Ovary (tissue), 9 donors: ENCODE results near the gene FBXL20. TPM values are rescaled to one million over a fixed set of nuclear protein-coding genes. Genes with fewer than 3 reads are reported as not detected.

ENCODE experiments used
- DNase-seq, 5 donors: peaks; one replicate each; pipeline ENCODE4 v3.0.0-alpha.2; 2019 to 2020
- H3K27ac ChIP-seq, 2 donors: fragments of 200-600 bp; one replicate each; pipeline versions ENCODE4 v1.5.1 to v1.8.0; 2019 to 2022
- H3K27me3 ChIP-seq: fragments of 200-600 bp; one replicate; pipeline ENCODE4 v1.8.0; 2022
- H3K36me3 ChIP-seq: fragments of 200-600 bp; sonication (generic); one replicate; pipeline ENCODE4 v1.5.1; 2019
- H3K4me1 ChIP-seq: one replicate; pipeline ENCODE4 v1.8.1; 2013; ENCODE audit warnings: mild to moderate bottlenecking, moderate library complexity; ENCODE audit not compliant: insufficient read depth
- H3K4me3 ChIP-seq: fragments of 200-600 bp; sonication (generic); one replicate; pipeline ENCODE4 v1.5.1; 2017
- H3K9me3 ChIP-seq, 2 donors: fragments of 200-600 bp in 1 of 2; sonication (generic) in 1 of 2; one replicate each; pipeline versions ENCODE4 v1.5.1 to v1.8.1; 2013 to 2019; ENCODE audit warnings: mild to moderate bottlenecking in 1 of 2, moderate library complexity in 1 of 2
- EP300 ChIP-seq: sonication (generic); formaldehyde crosslinking; IDR thresholded peaks from one replicate; pipeline ENCODE4 v1.6.1; 2017; ENCODE audit warnings: antibody characterized with exemption
- POLR2A ChIP-seq: fragments of 450-650 bp; IDR thresholded peaks from one replicate; pipeline ENCODE4 v1.6.1; 2017; ENCODE audit warnings: antibody characterized with exemption, mild to moderate bottlenecking, moderate library complexity
- WGBS, 3 donors: extraction: QIAGEN DNeasy Blood & Tissue Kit in 1 of 3; methylation state at CpG; one replicate each; pipeline versions ENCODE4 v1.1.5 to v1.1.7; 2013 to 2017; 5-methylcytosine and 5-hydroxymethylcytosine counted together
- intact Hi-C, 4 donors: fragments of 100-400 bp; cut with DNase I; formaldehyde crosslinking; loops; one replicate each; pipeline versions ENCODE4 v1.11.0 to v1.15.1; 2022 to 2023
- polyA plus RNA-seq, 2 donors: library from polyadenylated mRNA; stranded (reverse); fragments of 200-250 nt in 1 of 2; fragments of 350-450 nt in 1 of 2; fragmentation: Illumina TruSeq in 1 of 2; extraction: RNeasy Lipid Tissue Mini Kit (QIAGEN cat#74804) in 1 of 2; gene quantifications; one replicate each; pipeline ENCODE4 v1.2.3, GENCODE V29; 2013 to 2014
- total RNA-seq, 7 donors: library from RNA; depleted of rRNA in 2 of 7; stranded (reverse); fragments of >200 nt in 2 of 7; fragmentation: NEBNext Ultra II Directional in 3 of 7; extraction: Animal tissue kit (Norgen Biotek cat#: 25700) in 3 of 7; gene quantifications; one replicate each; pipeline versions ENCODE4 v1.1.0 to v1.2.4, GENCODE V29; 2016 to 2023
- TF ChIP-seq, protein P1 (sequence below), 3 donors: fragments of 450-650 bp in 2 of 3; fragments of 200-600 bp in 1 of 3; IDR thresholded peaks; one replicate each; pipeline versions ENCODE4 v1.5.1 to v1.8.0; 2016 to 2022; ENCODE audit warnings: antibody characterized with exemption in 3 of 3, mild to moderate bottlenecking in 1 of 3
- donor health status: DM: no; HTN: no; CAD: no; lungs with moderate emphysema.
- donor health status: DM: no; HTN: no; CAD: no.
- donor health status: Bipolar disorder and iron deficiency.
- donor health status: DM: yes; HTN: yes; CAD: no.
- donor health status: DM: no; HTN: no; CAD: no.
- donor health status: DM: yes; HTN: yes; CAD: no.

The FBXL20 gene
- total and polyA plus RNA-seq, 9 donors = 4.7 to 25.2 (median 16.6) TPM

GRCh38 chr17:39402890-39403605 is 1.6 kb upstream of the FBXL20 start:
- TF ChIP-seq, protein P1, sequence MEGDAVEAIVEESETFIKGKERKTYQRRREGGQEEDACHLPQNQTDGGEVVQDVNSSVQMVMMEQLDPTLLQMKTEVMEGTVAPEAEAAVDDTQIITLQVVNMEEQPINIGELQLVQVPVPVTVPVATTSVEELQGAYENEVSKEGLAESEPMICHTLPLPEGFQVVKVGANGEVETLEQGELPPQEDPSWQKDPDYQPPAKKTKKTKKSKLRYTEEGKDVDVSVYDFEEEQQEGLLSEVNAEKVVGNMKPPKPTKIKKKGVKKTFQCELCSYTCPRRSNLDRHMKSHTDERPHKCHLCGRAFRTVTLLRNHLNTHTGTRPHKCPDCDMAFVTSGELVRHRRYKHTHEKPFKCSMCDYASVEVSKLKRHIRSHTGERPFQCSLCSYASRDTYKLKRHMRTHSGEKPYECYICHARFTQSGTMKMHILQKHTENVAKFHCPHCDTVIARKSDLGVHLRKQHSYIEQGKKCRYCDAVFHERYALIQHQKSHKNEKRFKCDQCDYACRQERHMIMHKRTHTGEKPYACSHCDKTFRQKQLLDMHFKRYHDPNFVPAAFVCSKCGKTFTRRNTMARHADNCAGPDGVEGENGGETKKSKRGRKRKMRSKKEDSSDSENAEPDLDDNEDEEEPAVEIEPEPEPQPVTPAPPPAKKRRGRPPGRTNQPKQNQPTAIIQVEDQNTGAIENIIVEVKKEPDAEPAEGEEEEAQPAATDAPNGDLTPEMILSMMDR (IDR thresholded peaks at IDR 0.05) = no peak
- TF ChIP-seq POLR2A (no peak), EP300 (no peak)
- H3K36me3 ChIP-seq = no peaks in the 10 kb centered on the region
- intact Hi-C loops = no loop called here
- H3K9me3 ChIP-seq = no peaks in the 10 kb centered on the region
- DNase-seq = peak in 1 of 5 donors; percentile 26
- no peaks in the 10 kb centered on the region for H3K27me3 ChIP-seq
- 48 to 58% (median 53%) methylated on average over 22 of the region's 22 CpGs for WGBS, 3 donors
- no peak overlapping the region for H3K27ac ChIP-seq
- no peak overlapping the region for H3K4me3 ChIP-seq
- peaks cover 1% of the 10 kb centered on the region for H3K4me1 ChIP-seq

GRCh38 chr17:39402244-39402889 is 941 bp upstream of the FBXL20 start:
- no peaks in the 10 kb centered on the region for H3K36me3 ChIP-seq
- TF ChIP-seq, protein P1 (IDR thresholded peaks at IDR 0.05) = no peak
- TF ChIP-seq EP300 (no peak), POLR2A (no peak)
- intact Hi-C loops = no loop called here
- H3K27ac ChIP-seq = peak overlapping the region; percentile 86 to 89
- H3K9me3 ChIP-seq = no peaks in the 10 kb centered on the region
- peak; percentile 89 to 93 (median 91) for DNase-seq
- peaks cover 1% of the 10 kb centered on the region for H3K4me1 ChIP-seq
- no peaks in the 10 kb centered on the region for H3K27me3 ChIP-seq
- H3K4me3 ChIP-seq = peak overlapping the region; percentile 99
- 0 to 1% (median 0%) methylated on average over 40 to 53 of the region's 53 CpGs for WGBS, 3 donors

- 0 to 1% (median 1%) methylated on average over 38 to 46 of the region's 46 CpGs for WGBS, 3 donors
- intact Hi-C loops = no loop called here
- H3K27me3 ChIP-seq = no peaks in the 10 kb centered on the region
- peak overlapping the region; percentile 99 for H3K4me3 ChIP-seq
- peaks cover 1% of the 10 kb centered on the region for H3K4me1 ChIP-seq
- TF ChIP-seq EP300 (no peak), POLR2A (no peak)
- TF ChIP-seq, protein P1 (IDR thresholded peaks at IDR 0.05) = no peak
- no peaks in the 10 kb centered on the region for H3K9me3 ChIP-seq
- peak overlapping the region; percentile 86 to 89 for H3K27ac ChIP-seq
- peak in 2 of 5 donors; percentile 20 to 24 for DNase-seq
- no peaks in the 10 kb centered on the region for H3K36me3 ChIP-seq
Observed at GRCh38 chr17:39400547-39401411, 647 bp downstream of the FBXL20 start.

DNA sequence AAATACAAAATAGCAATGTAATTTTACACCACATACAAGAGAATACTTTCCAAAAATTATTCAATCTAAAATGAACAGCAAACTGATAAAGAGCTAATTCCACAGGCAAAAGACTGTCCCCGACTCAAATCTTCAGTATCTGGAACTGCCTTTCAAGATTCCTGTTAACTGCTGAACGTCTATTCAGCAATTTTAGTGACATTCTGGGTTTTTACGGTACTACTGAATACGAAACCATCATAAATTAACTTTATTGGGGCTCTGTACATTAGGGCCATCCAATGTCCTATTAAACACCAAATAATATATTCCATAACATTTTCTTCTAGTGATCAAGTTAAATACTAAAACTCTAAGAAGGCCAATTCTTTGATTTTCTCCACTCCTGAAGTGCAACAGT is 1.6 kb downstream of the FBXL20 start:
- WGBS, 3 donors = 56 to 58% (median 57%) methylated on average over 4 of the region's 4 CpGs
- Histone ChIP-seq H3K4me1 (peaks cover 1% of the 10 kb centered on the region), H3K36me3 (no peaks in the 10 kb centered on the region), H3K9me3 (no peaks in the 10 kb centered on the region), H3K27ac (no peak overlapping the region), H3K4me3 (peak overlapping the region; percentile 99), H3K27me3 (no peaks in the 10 kb centered on the region)
- no peak for DNase-seq
- intact Hi-C loops = no loop called here
- TF ChIP-seq POLR2A (no peak), EP300 (no peak)
- TF ChIP-seq, protein P1 (IDR thresholded peaks at IDR 0.05) = no peak
